BLaER1 treated with 17β-estradiol and CSF1 and Interleukin-3, amounts not matched to agents 10 nM and 100 nM (cell line): Measurements from ENCODE around the gene AIG1.
"Not testable (repeated sequence)": the region's sequence is repeated elsewhere in the genome, so short reads cannot be mapped to it uniquely, and the experiment has no call there.

Source experiments
- H3K27ac ChIP-seq, 11 experiments: shearing (Covaris generic); formaldehyde crosslinking; 2 replicates each; pipeline ENCODE4 v1.8.1; 2022
- H3K27me3 ChIP-seq, 11 experiments: shearing (Covaris generic); formaldehyde crosslinking; 2 replicates each; pipeline ENCODE4 v1.8.1; 2022
- H3K36me3 ChIP-seq, 11 experiments: shearing (Covaris generic); formaldehyde crosslinking; 2 replicates each; pipeline ENCODE4 v1.8.1; 2022
- H3K4me1 ChIP-seq, 10 experiments: shearing (Covaris generic); formaldehyde crosslinking; 2 replicates each; pipeline ENCODE4 v1.8.1; 2022
- H3K4me2 ChIP-seq, 11 experiments: shearing (Covaris generic); formaldehyde crosslinking; 2 replicates each; pipeline ENCODE4 v1.8.1; 2022
- H3K4me3 ChIP-seq, 10 experiments: shearing (Covaris generic); formaldehyde crosslinking; 2 replicates each; pipeline ENCODE4 v1.8.1; 2022
- H3K9ac ChIP-seq, 11 experiments: shearing (Covaris generic); formaldehyde crosslinking; 2 replicates each; pipeline ENCODE4 v1.8.1; 2022
- H3K9me3 ChIP-seq, 11 experiments: shearing (Covaris generic); formaldehyde crosslinking; replicated peaks in 1 of 11; 2 replicates each; pipeline ENCODE4 v1.8.1; 2022
- H4K20me1 ChIP-seq, 11 experiments: shearing (Covaris generic); formaldehyde crosslinking; 2 replicates each; pipeline ENCODE4 v1.8.1; 2022
- Cebpa-rat ChIP-seq, 11 experiments: shearing (Covaris generic); IDR thresholded peaks; 2 replicates each; pipeline ENCODE4 v1.8.1; 2022

AIG1 gene

DNA sequence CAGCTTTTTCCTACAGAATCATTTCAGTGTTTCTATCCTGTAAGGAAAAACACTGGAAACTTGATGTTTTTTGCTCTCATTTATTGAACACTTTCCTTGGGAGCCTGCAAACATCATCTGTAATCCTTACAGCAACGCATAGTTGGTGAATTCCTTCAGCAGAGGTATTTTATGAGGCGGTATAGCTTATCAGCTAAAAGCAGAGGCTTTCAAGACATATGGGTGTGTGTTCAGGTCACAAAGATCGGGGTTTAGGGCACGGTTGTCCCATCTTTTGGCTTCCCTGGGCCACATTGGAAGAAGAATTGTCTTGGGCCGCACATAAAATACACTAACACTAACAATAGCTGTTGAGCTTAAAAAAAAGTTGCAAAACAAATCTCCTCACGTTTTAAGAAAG, 185.0 kb downstream of the AIG1 start:
- H3K9ac ChIP-seq: no peak overlapping the region
- TF ChIP-seq Cebpa-rat (IDR thresholded peaks at IDR 0.05): no peak

DNA sequence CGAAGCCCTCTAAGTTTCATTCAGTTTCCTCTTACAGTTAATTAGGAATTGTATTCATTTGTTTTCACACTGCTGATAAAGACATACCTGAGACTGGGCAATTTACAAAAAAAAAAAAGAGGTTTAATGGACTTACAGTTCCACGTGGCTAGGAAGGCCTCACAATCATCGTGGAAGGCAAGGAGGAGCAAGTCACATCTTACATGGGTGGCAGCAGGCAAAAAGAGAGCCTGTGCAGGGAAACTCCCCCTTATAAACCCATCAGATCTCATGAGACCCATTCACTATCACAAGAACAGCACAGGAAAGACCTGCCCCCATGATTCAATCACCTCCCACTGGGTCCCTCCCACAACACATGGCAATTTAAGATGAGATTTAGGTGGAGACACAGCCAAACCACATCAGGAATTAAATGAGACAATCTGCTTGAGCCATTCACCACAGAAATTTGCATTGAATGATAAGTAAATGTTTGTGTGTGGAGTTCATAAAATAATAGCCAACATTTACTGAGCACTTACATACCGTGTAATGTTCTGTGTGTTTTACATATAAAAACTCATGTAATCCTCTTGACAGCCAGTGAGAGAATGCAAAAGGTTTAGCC, 185.6 kb downstream of the AIG1 start:
- not testable (repeated sequence) for H3K4me1 ChIP-seq, H3K27me3 ChIP-seq, H4K20me1 ChIP-seq, H3K4me2 ChIP-seq, H3K4me3 ChIP-seq, H3K27ac ChIP-seq, H3K36me3 ChIP-seq, H3K9ac ChIP-seq
- H3K9me3 ChIP-seq: peaks cover 0 to 14% (median 8%) of the 10 kb centered on the region in 11 experiments; a peak in 11 of 22 replicates

More for the DNA sequence above, 185.0 kb downstream of the AIG1 start:
- Histone ChIP-seq H3K4me3 (no peak overlapping the region), H3K4me1 (no peaks in the 10 kb centered on the region), H3K27me3 (no peaks in the 10 kb centered on the region), H4K20me1 (no peaks in the 10 kb centered on the region), H3K36me3 (no peaks in the 10 kb centered on the region), H3K9me3 (peaks cover 0 to 14% (median 8%) of the 10 kb centered on the region in 11 experiments; a peak in 11 of 22 replicates), H3K4me2 (no peak overlapping the region), H3K27ac (no peak overlapping the region)

GRCh38 chr6:143247586-143247985, 186.9 kb downstream of the AIG1 start:
- H3K9ac ChIP-seq: no peak overlapping the region
- peaks cover 0 to 14% (median 8%) of the 10 kb centered on the region in 11 experiments; a peak in 11 of 22 replicates for H3K9me3 ChIP-seq
- TF ChIP-seq Cebpa-rat (IDR thresholded peaks at IDR 0.05): no peak
- H3K27ac ChIP-seq: no peak overlapping the region
- no peaks in the 10 kb centered on the region for H3K4me1 ChIP-seq
- no peaks in the 10 kb centered on the region for H3K36me3 ChIP-seq
- H3K4me3 ChIP-seq: no peak overlapping the region
- no peaks in the 10 kb centered on the region for H3K27me3 ChIP-seq
- H4K20me1 ChIP-seq: no peaks in the 10 kb centered on the region
- H3K4me2 ChIP-seq: no peak overlapping the region

DNA sequence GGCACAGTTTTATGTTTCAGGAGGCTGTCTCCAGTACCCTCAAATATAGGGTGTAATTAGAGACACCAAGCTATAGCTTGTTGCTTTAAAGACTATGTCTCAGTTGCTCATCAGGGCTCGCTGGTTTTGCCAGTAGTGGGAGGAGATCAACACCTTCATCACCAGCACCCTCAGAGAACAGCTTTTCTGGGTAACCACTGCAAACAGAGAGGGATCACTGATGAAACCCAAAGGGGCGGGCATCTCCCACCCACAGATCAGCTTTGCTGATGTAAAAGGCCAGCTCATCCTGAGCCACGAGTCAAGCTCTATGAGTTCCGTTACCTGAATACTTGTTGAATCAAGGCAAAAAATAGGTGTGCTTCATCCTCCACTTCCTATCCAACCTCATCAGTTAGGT, 187.7 kb downstream of the AIG1 start:
- Histone ChIP-seq H3K27ac (no peak overlapping the region), H3K4me3 (no peak overlapping the region), H4K20me1 (no peaks in the 10 kb centered on the region), H3K27me3 (no peaks in the 10 kb centered on the region), H3K9ac (no peak overlapping the region), H3K36me3 (no peaks in the 10 kb centered on the region), H3K4me2 (no peak overlapping the region), H3K4me1 (no peaks in the 10 kb centered on the region), H3K9me3 (peaks cover 0 to 14% (median 8%) of the 10 kb centered on the region in 11 experiments; a peak in 11 of 22 replicates)
- no peak for TF ChIP-seq Cebpa-rat (IDR thresholded peaks at IDR 0.05)

DNA sequence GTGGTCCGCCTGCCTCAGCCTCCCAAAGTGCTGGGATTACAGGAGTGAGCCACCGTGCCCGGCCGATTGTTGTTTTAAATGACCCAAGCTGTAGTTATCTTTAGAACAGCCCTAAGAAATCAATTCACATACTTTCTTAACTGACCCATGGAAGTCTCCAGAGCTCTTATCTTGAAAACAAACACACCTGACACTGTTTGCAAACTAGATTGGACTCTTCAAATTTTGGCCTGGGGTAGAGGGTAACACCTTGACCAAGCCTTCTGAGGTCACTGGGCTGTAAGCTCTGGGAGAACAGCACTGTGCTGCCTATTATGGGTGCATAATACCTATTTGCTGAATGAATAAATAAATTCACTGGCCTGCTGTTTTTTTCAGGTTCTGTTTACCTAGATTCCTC, 190.6 kb downstream of the AIG1 start:
- H3K9ac ChIP-seq: no peak overlapping the region
- no peak overlapping the region for H3K4me2 ChIP-seq
- TF ChIP-seq Cebpa-rat (IDR thresholded peaks at IDR 0.05): no peak
- no peaks in the 10 kb centered on the region for H3K36me3 ChIP-seq
- no peak overlapping the region for H3K27ac ChIP-seq
- no peaks in the 10 kb centered on the region for H3K27me3 ChIP-seq
- H4K20me1 ChIP-seq: no peaks in the 10 kb centered on the region
- H3K9me3 ChIP-seq: peaks cover 0 to 7% (median 4%) of the 10 kb centered on the region in 11 experiments; a peak in 9 of 22 replicates
- H3K4me1 ChIP-seq: no peaks in the 10 kb centered on the region
- no peak overlapping the region for H3K4me3 ChIP-seq

DNA sequence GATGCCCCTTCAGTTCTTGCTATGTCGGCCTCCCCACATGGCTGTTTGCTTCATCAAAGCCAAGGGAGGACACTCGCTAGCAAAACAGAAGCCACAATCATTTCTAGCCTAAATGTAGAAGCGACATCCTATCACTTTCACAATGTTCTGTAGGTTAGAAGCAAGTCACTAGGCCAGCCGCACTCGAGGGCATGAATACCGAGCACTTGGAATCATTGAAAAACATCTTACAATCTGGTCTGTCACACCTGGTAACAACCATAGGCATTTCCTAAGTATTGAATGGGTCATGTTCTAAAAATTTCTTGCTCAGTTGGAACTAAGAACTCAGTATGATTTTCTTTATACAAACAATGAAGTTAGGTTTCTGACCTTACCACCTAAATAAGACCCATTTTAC, 192.3 kb downstream of the AIG1 start:
- Histone ChIP-seq H3K4me1 (no peaks in the 10 kb centered on the region), H4K20me1 (no peaks in the 10 kb centered on the region), H3K4me3 (no peak overlapping the region), H3K27ac (no peak overlapping the region), H3K9ac (no peak overlapping the region), H3K9me3 (peaks cover 0 to 1% (median 0%) of the 10 kb centered on the region in 11 experiments; a peak in 2 of 22 replicates), H3K27me3 (no peaks in the 10 kb centered on the region), H3K4me2 (no peak overlapping the region), H3K36me3 (no peaks in the 10 kb centered on the region)
- no peak for TF ChIP-seq Cebpa-rat (IDR thresholded peaks at IDR 0.05)

DNA sequence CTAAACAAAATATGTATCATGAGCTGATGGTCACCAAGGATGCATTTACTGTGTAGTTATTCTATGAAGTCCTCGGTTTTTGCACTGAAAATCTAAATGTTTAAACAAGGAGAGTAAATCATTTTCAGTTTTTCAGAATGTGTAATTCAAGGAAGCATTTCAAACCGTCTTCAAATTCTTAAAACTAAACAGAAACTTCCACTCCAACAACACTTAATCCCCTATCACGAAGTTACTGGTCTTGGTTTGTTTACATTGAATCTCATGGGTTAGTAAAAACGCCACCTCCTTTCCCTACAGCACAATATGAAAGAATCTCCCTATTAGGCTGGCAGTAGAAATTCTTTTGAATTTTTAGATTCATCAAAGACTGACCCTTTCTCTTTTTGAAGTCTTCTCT, 192.9 kb downstream of the AIG1 start:
- Histone ChIP-seq H3K4me1 (no peaks in the 10 kb centered on the region), H3K9ac (no peak overlapping the region), H3K4me3 (no peak overlapping the region), H4K20me1 (no peaks in the 10 kb centered on the region), H3K27ac (no peak overlapping the region), H3K9me3 (peaks cover 0 to 8% (median 2%) of the 10 kb centered on the region in 11 experiments; a peak in 12 of 22 replicates), H3K27me3 (no peaks in the 10 kb centered on the region), H3K36me3 (no peaks in the 10 kb centered on the region), H3K4me2 (no peak overlapping the region)
- TF ChIP-seq Cebpa-rat (IDR thresholded peaks at IDR 0.05): no peak

DNA sequence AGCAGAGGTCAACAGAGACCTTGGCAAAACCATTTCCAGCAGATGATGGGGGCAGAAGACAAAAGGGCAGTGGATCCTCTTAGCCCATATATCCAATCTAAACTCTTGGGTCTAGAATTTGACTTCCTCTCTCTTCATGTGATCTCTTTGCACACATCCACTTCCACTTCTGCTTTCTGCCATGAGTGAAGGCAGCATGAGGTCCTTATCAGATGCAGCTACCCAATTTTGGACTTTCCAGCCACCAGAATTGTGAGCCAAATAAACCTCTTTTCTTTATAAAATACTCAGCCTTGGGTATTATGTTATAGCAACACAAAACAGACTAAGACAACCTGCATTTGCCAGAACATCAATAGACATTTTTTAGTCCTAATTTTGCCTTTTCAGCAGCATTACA, 198.3 kb downstream of the AIG1 start:
- Histone ChIP-seq H3K4me3 (no peak overlapping the region), H3K27me3 (no peaks in the 10 kb centered on the region), H3K4me2 (no peak overlapping the region), H3K4me1 (peaks cover 0 to 18% (median 0%) of the 10 kb centered on the region in 10 experiments; a peak in 5 of 20 replicates), H3K9ac (no peak overlapping the region), H3K27ac (0 out of 22 replicates have a peak overlapping the region, but pooled peaks of 1 of the 11 experiments have one; percentile 7), H3K36me3 (no peaks in the 10 kb centered on the region), H3K9me3 (peaks cover 7 to 30% (median 20%) of the 10 kb centered on the region in 11 experiments; a peak in 19 of 22 replicates), H4K20me1 (no peaks in the 10 kb centered on the region)
- TF ChIP-seq Cebpa-rat (IDR thresholded peaks at IDR 0.05): no peak

DNA sequence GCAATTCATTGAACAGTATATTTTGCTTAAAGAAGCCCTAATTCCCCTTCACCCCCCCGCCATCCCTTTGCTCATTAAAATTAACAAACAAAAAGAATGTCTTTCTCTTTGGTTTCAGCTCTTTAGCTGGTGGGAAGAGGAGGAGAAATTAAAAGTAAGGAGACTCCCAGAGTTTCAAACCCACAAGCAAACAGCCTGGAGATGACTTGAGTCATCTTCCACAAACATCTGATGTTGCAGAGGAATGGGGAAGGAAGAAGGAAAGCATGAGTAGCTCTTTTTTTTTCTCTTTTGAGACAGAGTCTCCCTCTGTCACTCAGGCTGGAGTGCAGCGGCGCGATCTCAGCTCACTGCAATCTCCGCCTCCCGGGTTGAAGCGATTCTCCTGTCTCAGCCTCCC, 200.2 kb downstream of the AIG1 start:
- Histone ChIP-seq H3K27me3 (no peaks in the 10 kb centered on the region), H3K9me3 (peaks cover 7 to 30% (median 20%) of the 10 kb centered on the region in 11 experiments; a peak in 19 of 22 replicates), H4K20me1 (no peaks in the 10 kb centered on the region), H3K36me3 (no peaks in the 10 kb centered on the region), H3K4me3 (no peak overlapping the region), H3K4me1 (peaks cover 0 to 18% (median 0%) of the 10 kb centered on the region in 10 experiments; a peak in 5 of 20 replicates), H3K4me2 (peak overlapping the region in 2 of 11 experiments; percentile 35 to 45; a peak in 5 of 22 replicates), H3K9ac (no peak overlapping the region), H3K27ac (no peak overlapping the region)
- TF ChIP-seq Cebpa-rat (IDR thresholded peaks at IDR 0.05): no peak

- Histone ChIP-seq H3K27ac (no peak overlapping the region), H3K36me3 (no peaks in the 10 kb centered on the region), H3K4me1 (peaks cover 0 to 18% (median 0%) of the 10 kb centered on the region in 10 experiments; a peak in 5 of 20 replicates), H4K20me1 (no peaks in the 10 kb centered on the region), H3K9me3 (peaks cover 7 to 30% (median 20%) of the 10 kb centered on the region in 11 experiments; a peak in 19 of 22 replicates), H3K4me2 (no peak overlapping the region), H3K4me3 (no peak overlapping the region), H3K27me3 (no peaks in the 10 kb centered on the region), H3K9ac (no peak overlapping the region)
- no peak for TF ChIP-seq Cebpa-rat (IDR thresholded peaks at IDR 0.05)
These were observed 201.3 kb downstream of the AIG1 start for GRCh38 chr6:143261899-143262436.
